Neuronal stem cell (in vitro differentiated cells): ENCODE results near the gene TBC1D20.

Source experiments
- DNase-seq: peaks from one replicate; pipeline ENCODE4 v3.0.0-alpha.2; 2013; ENCODE audit warnings: low spot score
- H2AFZ ChIP-seq: one replicate; pipeline ENCODE4 v1.6.1; 2013; ENCODE audit warnings: mild to moderate bottlenecking, low read length, inconsistent platforms
- H2AK5ac ChIP-seq: 2 replicates; pipeline ENCODE4 v1.6.1; 2013; ENCODE audit warnings: low read depth, mild to moderate bottlenecking, inconsistent platforms, low read length, moderate library complexity, mixed read lengths
- H2BK120ac ChIP-seq: 2 replicates; pipeline ENCODE4 v1.6.1; 2013; ENCODE audit warnings: low read depth, mild to moderate bottlenecking, inconsistent platforms, low read length, moderate library complexity, mixed read lengths
- H2BK12ac ChIP-seq: one replicate; pipeline ENCODE4 v1.6.1; 2013; ENCODE audit warnings: low read length, inconsistent platforms
- H2BK15ac ChIP-seq: 2 replicates; pipeline ENCODE4 v1.6.1; 2013; ENCODE audit warnings: mild to moderate bottlenecking, low read length, inconsistent platforms, mixed read lengths
- H2BK5ac ChIP-seq: one replicate; pipeline ENCODE4 v1.6.1; 2013; ENCODE audit warnings: inconsistent platforms, mild to moderate bottlenecking, low read length, moderate library complexity
- H3K14ac ChIP-seq: one replicate; pipeline ENCODE4 v1.6.1; 2013; ENCODE audit warnings: low read length, inconsistent platforms
- H3K18ac ChIP-seq: 2 replicates; pipeline ENCODE4 v1.6.1; 2013; ENCODE audit warnings: low read length, inconsistent platforms
- H3K23ac ChIP-seq: 2 replicates; pipeline ENCODE4 v1.6.1; 2013; ENCODE audit warnings: low read depth, mild to moderate bottlenecking, mixed read lengths, low read length, inconsistent platforms; ENCODE audit not compliant: poor library complexity
- H3K27ac ChIP-seq: replicated peaks from 3 replicates; pipeline ENCODE4 v1.5.1; 2013; ENCODE audit warnings: low read length, inconsistent platforms
- H3K27me3 ChIP-seq, 3 experiments: 2 replicates each; pipeline ENCODE4 v1.6.1; 2013; ENCODE audit warnings: low read length in 3 of 3, mild to moderate bottlenecking in 2 of 3, inconsistent platforms in 1 of 3, low read depth in 1 of 3, mixed read lengths in 1 of 3, moderate library complexity in 1 of 3; ENCODE audit not compliant: control insufficient read depth in 3 of 3, insufficient read depth in 3 of 3
- H3K36me3 ChIP-seq, 2 donors: replicated peaks in 1 of 2; 2 replicates each; pipeline ENCODE4 v1.6.1; 2013; ENCODE audit warnings: low read length in 2 of 2; ENCODE audit not compliant: control insufficient read depth in 2 of 2, insufficient read depth in 2 of 2
- H3K4ac ChIP-seq: 2 replicates; pipeline ENCODE4 v1.6.1; 2013; ENCODE audit warnings: inconsistent platforms, mild to moderate bottlenecking, low read length, moderate library complexity
- H3K4me1 ChIP-seq, 2 donors: 1 replicate in 1 of 2; 2 replicates in 1 of 2; pipeline ENCODE4 v1.6.1; 2013; ENCODE audit warnings: low read length in 2 of 2, low read depth in 1 of 2; ENCODE audit not compliant: control insufficient read depth in 2 of 2, insufficient read depth in 1 of 2
- H3K4me2 ChIP-seq: one replicate; pipeline ENCODE4 v1.6.1; 2013; ENCODE audit warnings: mild to moderate bottlenecking, low read length, inconsistent platforms; ENCODE audit not compliant: insufficient read depth, poor library complexity, severe bottlenecking
- H3K4me3 ChIP-seq, 2 donors: 2 replicates each; pipeline ENCODE4 v1.5.1; 2013; ENCODE audit warnings: low read length in 2 of 2, mild to moderate bottlenecking in 2 of 2, inconsistent platforms in 1 of 2, moderate library complexity in 1 of 2
- H3K79me1 ChIP-seq: one replicate; pipeline ENCODE4 v1.6.1; 2013; ENCODE audit warnings: low read depth, mild to moderate bottlenecking, inconsistent platforms, low read length, moderate library complexity
- H3K9ac ChIP-seq: one replicate; pipeline ENCODE4 v1.6.1; 2013; ENCODE audit warnings: mild to moderate bottlenecking, low read depth, low read length, inconsistent platforms; ENCODE audit not compliant: poor library complexity
- H3K9me3 ChIP-seq, 2 donors: replicated peaks in 1 of 2; 2 replicates each; pipeline versions ENCODE3 to v1.6.1; 2013; ENCODE audit warnings: low read length in 2 of 2, mild to moderate bottlenecking in 2 of 2, inconsistent platforms in 1 of 2, low read depth in 1 of 2, mixed read lengths in 1 of 2, moderate library complexity in 1 of 2; ENCODE audit not compliant: control insufficient read depth in 2 of 2, insufficient read depth in 1 of 2
- H4K8ac ChIP-seq: one replicate; pipeline ENCODE4 v1.6.1; 2013; ENCODE audit warnings: low read depth, mild to moderate bottlenecking, inconsistent platforms, low read length, moderate library complexity
- H4K91ac ChIP-seq: one replicate; pipeline ENCODE4 v1.6.1; 2013; ENCODE audit warnings: low read length, low read depth, mild to moderate bottlenecking, inconsistent platforms; ENCODE audit not compliant: poor library complexity
- whole genome bisulfite sequencing, 2 donors: extraction: QIAGEN DNeasy Blood & Tissue Kit; methylation state at CpG; one replicate each; pipeline ENCODE4 v1.1.7; 2013; ENCODE audit warnings: missing lambda C conversion rate in 2 of 2, mixed read lengths in 1 of 2; ENCODE audit not compliant: insufficient read length in 2 of 2, insufficient replicate concordance in 1 of 2; ENCODE audit errors: extremely low coverage in 2 of 2; 5-methylcytosine and 5-hydroxymethylcytosine counted together

The TBC1D20 gene

DNA sequence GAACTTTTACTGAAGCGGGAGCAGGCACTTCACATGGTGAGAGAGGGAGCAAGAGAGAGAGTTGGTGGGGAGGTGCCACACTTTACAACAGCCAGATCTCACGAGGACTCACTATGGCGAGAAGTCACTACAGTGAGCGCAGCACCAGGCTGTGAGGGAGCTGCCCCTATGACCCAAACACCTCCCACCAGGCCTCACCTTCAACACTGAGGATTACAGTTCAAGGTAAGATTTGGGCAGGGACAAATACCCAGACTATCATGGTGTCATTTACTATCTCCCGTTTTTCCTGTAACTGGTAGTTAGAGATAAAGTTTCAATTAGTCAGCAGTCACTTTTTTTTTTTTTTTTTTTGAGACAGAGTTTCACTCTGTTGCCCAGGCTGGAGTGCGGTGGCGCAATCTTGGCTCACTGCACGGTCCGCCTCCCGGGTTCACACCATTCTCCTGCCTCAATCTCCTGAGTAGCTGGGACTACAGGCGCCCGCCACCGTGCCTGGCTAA is 46.5 kb downstream of the TBC1D20 start:
- DNase-seq = no peak
- H2BK12ac ChIP-seq = no peak overlapping the region
- H3K4ac ChIP-seq = no peak overlapping the region
- no peak overlapping the region for H2AK5ac ChIP-seq
- no peak overlapping the region for H3K9ac ChIP-seq
- H3K36me3 ChIP-seq = peaks cover 17 to 77% of the 10 kb centered on the region in 2 donors
- H3K14ac ChIP-seq = no peak overlapping the region
- no peak overlapping the region for H2AFZ ChIP-seq
- no peaks in the 10 kb centered on the region for H3K27me3 ChIP-seq
- no peak overlapping the region for H2BK5ac ChIP-seq
- H3K18ac ChIP-seq = no peak overlapping the region
- H2BK120ac ChIP-seq = no peak overlapping the region
- H3K27ac ChIP-seq = no peak overlapping the region
- H2BK15ac ChIP-seq = no peak overlapping the region
- peaks cover 0 to 21% of the 10 kb centered on the region in 2 donors for H3K9me3 ChIP-seq
- WGBS, 2 donors = no CpG with 5 or more reads among the region's 13 CpGs
- peaks cover 4% of the 10 kb centered on the region for H3K79me1 ChIP-seq
- no peak overlapping the region for H4K8ac ChIP-seq
- H3K4me1 ChIP-seq = no peaks in the 10 kb centered on the region
- no peak overlapping the region for H3K4me2 ChIP-seq
- no peak overlapping the region for H4K91ac ChIP-seq
- H3K23ac ChIP-seq = no peak overlapping the region
- H3K4me3 ChIP-seq = no peak overlapping the region

DNA sequence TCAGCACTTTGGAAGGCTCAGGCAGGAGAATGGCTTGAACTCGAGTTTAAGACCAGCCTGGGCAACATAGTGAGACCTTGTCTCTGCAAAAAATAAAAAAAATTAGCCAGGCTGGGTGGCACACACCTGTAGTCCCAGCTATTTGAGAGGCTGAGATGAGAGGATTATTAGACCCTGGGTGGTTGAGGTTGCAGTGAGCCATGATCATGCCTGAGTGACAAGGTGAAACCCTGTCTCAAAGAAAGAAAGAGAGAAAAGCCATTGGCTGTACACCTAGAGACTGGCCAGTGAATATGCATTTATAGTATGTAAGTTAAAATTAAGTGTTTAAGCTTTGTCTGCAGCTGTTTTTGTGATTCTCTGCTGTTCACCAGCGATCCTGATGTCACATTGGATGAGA is 48.2 kb downstream of the TBC1D20 start:
- H3K4me2 ChIP-seq = no peak overlapping the region
- peaks cover 0 to 28% of the 10 kb centered on the region in 2 donors for H3K9me3 ChIP-seq
- no peaks in the 10 kb centered on the region for H3K27me3 ChIP-seq
- H2BK120ac ChIP-seq = no peak overlapping the region
- peaks cover 4% of the 10 kb centered on the region for H3K79me1 ChIP-seq
- peaks cover under 1 to 6% of the 10 kb centered on the region in 2 donors for H3K4me1 ChIP-seq
- no peak overlapping the region for H2BK5ac ChIP-seq
- H2AK5ac ChIP-seq = no peak overlapping the region
- no peak overlapping the region for H4K91ac ChIP-seq
- no peak overlapping the region for H3K4me3 ChIP-seq
- H4K8ac ChIP-seq = no peak overlapping the region
- no peak overlapping the region for H3K27ac ChIP-seq
- no peak overlapping the region for H3K14ac ChIP-seq
- no peak overlapping the region for H2BK12ac ChIP-seq
- no peak overlapping the region for H3K4ac ChIP-seq
- no peak overlapping the region for H3K9ac ChIP-seq
- DNase-seq = no peak
- H2AFZ ChIP-seq = no peak overlapping the region
- H3K36me3 ChIP-seq = peaks cover 17 to 77% of the 10 kb centered on the region in 2 donors
- no CpG with 5 or more reads among the region's 2 CpGs for WGBS, 2 donors
- H3K18ac ChIP-seq = no peak overlapping the region
- H3K23ac ChIP-seq = no peak overlapping the region
- H2BK15ac ChIP-seq = no peak overlapping the region

DNA sequence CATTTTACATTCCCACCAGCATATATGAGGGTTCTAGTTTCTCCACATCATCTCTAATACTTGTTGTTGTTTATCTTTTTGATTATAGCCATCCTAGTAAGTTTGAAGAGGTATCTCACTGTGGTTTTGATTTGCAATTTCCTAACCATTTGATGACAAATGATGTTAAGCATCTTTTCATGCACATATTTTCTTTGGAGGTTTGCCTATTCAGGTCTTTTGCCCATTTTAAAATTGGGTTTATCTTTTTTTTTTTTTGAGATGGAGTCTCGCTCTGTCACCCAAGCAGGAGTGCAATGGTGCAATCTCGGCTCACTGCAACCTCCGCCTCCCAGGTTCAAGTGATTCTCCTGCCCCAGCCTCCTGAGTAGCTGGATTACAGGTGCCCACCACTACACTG is 50.3 kb downstream of the TBC1D20 start:
- H2BK12ac ChIP-seq = no peak overlapping the region
- H3K4me3 ChIP-seq = no peak overlapping the region
- no peak overlapping the region for H3K27ac ChIP-seq
- no peak overlapping the region for H2BK15ac ChIP-seq
- no peak overlapping the region for H4K91ac ChIP-seq
- H3K4me1 ChIP-seq = peaks cover 8 to 13% of the 10 kb centered on the region in 2 donors
- H3K23ac ChIP-seq = no peak overlapping the region
- H3K18ac ChIP-seq = no peak overlapping the region
- no peaks in the 10 kb centered on the region for H3K27me3 ChIP-seq
- H3K9me3 ChIP-seq = peaks cover 0 to 28% of the 10 kb centered on the region in 2 donors
- H2BK5ac ChIP-seq = no peak overlapping the region
- no peak overlapping the region for H2BK120ac ChIP-seq
- H3K9ac ChIP-seq = no peak overlapping the region
- no peak overlapping the region for H4K8ac ChIP-seq
- no peak overlapping the region for H3K14ac ChIP-seq
- peaks cover 6% of the 10 kb centered on the region for H3K79me1 ChIP-seq
- no peak overlapping the region for H3K4me2 ChIP-seq
- no peak overlapping the region for H3K4ac ChIP-seq
- no peak overlapping the region for H2AK5ac ChIP-seq
- no peak overlapping the region for H2AFZ ChIP-seq
- H3K36me3 ChIP-seq = peaks cover 9 to 60% of the 10 kb centered on the region in 2 donors
- no peak for DNase-seq
- WGBS, 2 donors = no CpG with 5 or more reads among the region's 3 CpGs

DNA sequence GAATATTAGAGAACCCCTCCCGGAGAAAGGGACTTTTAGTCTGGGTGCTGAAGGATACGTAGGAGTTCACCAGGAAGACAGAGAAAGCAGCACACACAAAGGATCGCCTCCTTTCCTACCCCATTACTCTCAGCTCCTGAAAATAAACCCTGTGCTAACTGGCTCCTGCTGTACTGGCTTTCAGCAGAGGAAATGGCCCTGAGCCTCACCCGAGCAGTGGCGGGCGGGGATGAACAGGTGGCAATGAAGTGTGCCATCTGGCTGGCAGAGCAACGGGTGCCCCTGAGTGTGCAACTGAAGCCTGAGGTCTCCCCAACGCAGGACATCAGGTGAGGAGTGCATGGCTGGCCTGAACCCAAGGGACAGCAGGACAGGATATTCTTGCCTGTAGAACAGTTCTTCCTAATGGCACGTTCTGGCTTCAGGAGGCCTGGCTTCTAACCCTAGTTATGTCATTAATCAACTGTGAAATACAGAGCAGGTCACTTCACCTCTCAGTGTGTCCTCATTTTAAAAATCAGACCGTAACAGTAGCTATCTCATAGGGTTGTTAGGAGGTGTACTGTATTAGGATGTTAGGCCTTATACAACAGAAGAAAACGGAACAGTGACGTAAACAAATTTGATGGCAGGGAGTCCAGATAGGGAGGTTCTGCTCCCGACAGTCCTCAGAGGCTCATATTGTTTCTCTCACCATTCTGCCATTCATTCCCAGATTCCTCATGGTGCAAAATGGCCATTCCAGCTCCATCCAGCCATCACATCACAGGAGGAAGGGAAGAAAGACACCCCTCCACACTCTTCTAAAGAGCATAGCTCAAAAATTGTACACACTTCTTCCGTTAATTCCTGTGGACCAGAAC is 52.4 kb downstream of the TBC1D20 start:
- Histone ChIP-seq H3K18ac (no peak overlapping the region), H3K4ac (no peak overlapping the region), H3K9me3 (peaks cover 0 to 28% of the 10 kb centered on the region in 2 donors), H3K4me1 (peaks cover 9 to 13% of the 10 kb centered on the region in 2 donors), H3K9ac (peak overlapping the region; percentile 70), H4K91ac (no peak overlapping the region), H2BK12ac (no peak overlapping the region), H2BK120ac (no peak overlapping the region), H3K79me1 (peaks cover 6% of the 10 kb centered on the region), H4K8ac (no peak overlapping the region), H3K4me3 (peak overlapping the region; percentile 49 to 94), H3K36me3 (peaks cover 9 to 43% of the 10 kb centered on the region in 2 donors), H2BK15ac (no peak overlapping the region), H3K14ac (no peak overlapping the region), H3K23ac (no peak overlapping the region), H2AFZ (no peak overlapping the region), H3K4me2 (no peak overlapping the region), H3K27me3 (no peaks in the 10 kb centered on the region), H2AK5ac (no peak overlapping the region), H2BK5ac (no peak overlapping the region), H3K27ac (no peak overlapping the region)
- no peak for DNase-seq
- WGBS, 2 donors = no CpG with 5 or more reads among the region's 14 CpGs
